ENCODE data around the gene IFT25. TPM values are rescaled to one million over a fixed set of nuclear protein-coding genes. Genes with fewer than 3 reads are reported as not detected.

The IFT25 gene
- total RNA-seq, 4 donors from 2014 or later = 17.7 to 27.1 (median 21.3) TPM

- TF ChIP-seq POLR2A (IDR thresholded peaks at IDR 0.05) (no peak), CTCF (IDR thresholded peaks at IDR 0.05) (no peak), EP300 (IDR thresholded peaks at IDR 0.05) (no peak), POLR2AphosphoS5 (IDR thresholded peaks at IDR 0.05) (no peak)
- Histone ChIP-seq H3K36me3 (peaks cover 3 to 96% of the 10 kb centered on the region in 2 donors), H3K4me3 (no peak overlapping the region), H3K27me3 (no peaks in the 10 kb centered on the region), H3K9me3 (no peaks in the 10 kb centered on the region), H3K4me1 (no peaks in the 10 kb centered on the region), H3K27ac (no peak overlapping the region)
- 53 to 70% methylated on average over 5 of the region's 5 CpGs for WGBS, 2 donors (ENCODE audit: low coverage in 1 of 2)
- no peak for ATAC-seq
Observed at GRCh38 chr1:53871773-53872484, 73.6 kb downstream of the IFT25 start.

Other genes starting within 250 kb of the IFT25 start
- under 1 TPM in 2 of 4 donors, not detected in 2; 0.16 to 0.27 TPM for gene GLIS1, start 206.5 kb downstream of the IFT25 start, total RNA-seq
- gene NDC1, start 107.4 kb downstream of the IFT25 start, total RNA-seq = 10 to 100 TPM in 1 of 4 donors, 1 to 10 TPM in 3; 6.7 to 10.3 (median 7.1) TPM
- gene YIPF1, start 55.9 kb downstream of the IFT25 start, total RNA-seq = 10 to 100 TPM; 14.1 to 27.1 (median 17.6) TPM
- gene DIO1, start 51.5 kb downstream of the IFT25 start, total RNA-seq = not detected
- gene LRRC42, start 651 bp upstream of the IFT25 start, total RNA-seq = 10 to 100 TPM; 19.6 to 31.4 (median 23.9) TPM
- not detected for gene LDLRAD1, start 72.5 kb upstream of the IFT25 start, total RNA-seq
- 100 to 1,000 TPM; 238 to 466 (median 352) TPM for gene TMEM59, start 107.5 kb upstream of the IFT25 start, total RNA-seq
- gene TCEANC2, start 107.9 kb upstream of the IFT25 start, total RNA-seq = 10 to 100 TPM in 1 of 4 donors, 1 to 10 TPM in 3; 3.6 to 10.2 (median 9.1) TPM
- under 1 TPM in 2 of 4 donors, not detected in 2; 0.13 to 0.23 TPM for gene CDCP2, start 207.3 kb upstream of the IFT25 start, total RNA-seq

Data from gastroesophageal sphincter (tissue), 4 donors.